Thoracic aorta endothelial cell (primary cell): Measurements from ENCODE around the gene ALAS2. TPM values are rescaled to one million over a fixed set of nuclear protein-coding genes. Genes with fewer than 3 reads are reported as not detected.

Source experiments
- total RNA-seq: library from RNA; depleted of rRNA; stranded (reverse); fragments of >200 nt; gene quantifications from 2 replicates; pipeline ENCODE4 v1.2.3, GENCODE V29; 2012

The ALAS2 gene, protein sequence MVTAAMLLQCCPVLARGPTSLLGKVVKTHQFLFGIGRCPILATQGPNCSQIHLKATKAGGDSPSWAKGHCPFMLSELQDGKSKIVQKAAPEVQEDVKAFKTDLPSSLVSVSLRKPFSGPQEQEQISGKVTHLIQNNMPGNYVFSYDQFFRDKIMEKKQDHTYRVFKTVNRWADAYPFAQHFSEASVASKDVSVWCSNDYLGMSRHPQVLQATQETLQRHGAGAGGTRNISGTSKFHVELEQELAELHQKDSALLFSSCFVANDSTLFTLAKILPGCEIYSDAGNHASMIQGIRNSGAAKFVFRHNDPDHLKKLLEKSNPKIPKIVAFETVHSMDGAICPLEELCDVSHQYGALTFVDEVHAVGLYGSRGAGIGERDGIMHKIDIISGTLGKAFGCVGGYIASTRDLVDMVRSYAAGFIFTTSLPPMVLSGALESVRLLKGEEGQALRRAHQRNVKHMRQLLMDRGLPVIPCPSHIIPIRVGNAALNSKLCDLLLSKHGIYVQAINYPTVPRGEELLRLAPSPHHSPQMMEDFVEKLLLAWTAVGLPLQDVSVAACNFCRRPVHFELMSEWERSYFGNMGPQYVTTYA
- not detected in 2 replicates for total RNA-seq

DNA sequence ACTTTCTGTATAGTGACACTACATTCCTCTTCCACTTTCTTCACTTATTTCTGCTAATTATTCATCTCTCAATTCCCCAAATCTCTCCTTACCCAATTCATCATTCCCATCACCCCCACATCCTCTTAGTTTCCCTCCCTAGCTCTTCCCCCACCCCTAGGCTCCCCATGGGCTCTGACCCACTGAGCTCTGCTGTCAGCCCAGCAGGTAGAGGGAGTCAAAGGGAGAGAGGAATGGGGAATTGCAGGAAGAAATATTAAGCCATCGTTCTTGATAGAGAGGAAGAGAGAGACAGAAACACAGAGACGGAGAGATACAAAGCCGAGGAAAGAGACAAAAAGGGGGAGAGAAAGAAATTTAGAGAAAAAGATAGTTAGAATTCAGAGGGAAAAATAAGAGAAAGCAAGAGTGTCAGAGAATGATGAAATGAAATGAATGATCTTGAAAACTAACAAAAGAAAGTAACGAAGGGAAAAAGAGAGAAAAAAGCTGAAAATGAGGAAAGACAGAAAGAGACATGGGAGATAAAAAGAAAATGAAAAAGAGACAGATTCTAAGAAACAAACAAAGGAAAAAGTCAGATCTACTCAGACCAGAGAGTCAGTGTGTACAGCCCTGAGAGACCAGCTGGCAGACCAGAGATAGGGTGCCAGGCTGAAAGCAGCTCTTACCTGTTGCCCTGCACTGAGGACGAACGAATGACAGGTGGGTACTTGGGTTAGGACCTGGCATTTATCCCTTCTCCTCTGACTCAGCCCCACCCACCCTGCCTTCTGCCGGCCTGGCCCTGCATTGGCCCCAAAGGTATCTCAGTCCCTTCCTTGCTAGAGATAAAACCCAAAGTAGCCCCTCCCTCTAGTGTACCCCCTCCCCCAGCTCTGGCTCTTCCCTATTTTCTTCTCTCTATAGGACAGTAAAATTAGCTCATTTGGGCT lies at the start of gene ALAS2:
TSS of gene ALAS2 (minus strand) at position 707 of the 935 bp plus-strand sequence. CDS start 4,977 bp downstream, outside the sequence.

DNA sequence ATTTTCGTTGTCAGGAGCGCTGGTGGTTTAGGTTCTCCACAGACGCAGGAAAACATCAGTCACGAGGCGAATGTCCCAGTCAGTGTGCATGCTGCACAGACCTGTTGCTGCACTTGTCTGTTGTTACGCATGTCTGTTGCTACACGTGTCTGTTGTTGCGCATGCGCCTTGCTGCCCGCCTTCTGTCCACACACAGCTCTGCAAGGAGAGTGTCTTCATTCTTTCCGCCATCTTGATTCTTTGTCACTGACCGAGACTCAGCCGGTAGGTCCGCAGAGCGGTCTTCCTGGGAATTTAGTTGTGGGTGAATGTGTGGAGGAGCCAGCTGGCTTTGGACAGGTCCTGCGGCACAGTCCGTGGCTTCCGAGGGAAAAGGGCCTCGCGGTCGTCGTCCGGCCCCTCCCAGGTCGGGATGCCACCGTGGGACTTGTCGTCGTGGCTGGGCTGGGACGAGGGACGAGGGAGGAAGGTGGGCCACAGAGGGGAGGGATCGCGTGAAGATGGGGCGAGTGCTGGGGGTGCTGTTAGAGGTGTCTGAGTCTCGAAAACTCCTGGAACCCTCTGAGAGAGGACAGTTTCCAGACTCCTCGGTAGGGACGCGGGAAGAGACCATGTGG lies 44.2 kb upstream of the ALAS2 start, which contains the start of gene PAGE2B:
TSS of gene PAGE2B (plus strand) at position 180 of the 617 bp plus-strand sequence. CDS start 1,012 bp downstream, outside the sequence.

GRCh38 chrX:54999717-55000598 lies 30.8 kb downstream of the ALAS2 start, which contains the start of gene APEX2:
Gene APEX2, plus strand, starts transcription at chrX:55000363. Its CDS starts 60 bp downstream, at chrX:55000423.

GRCh38 chrX:54994099-54994498 lies 36.7 kb downstream of the ALAS2 start, which contains the start of gene PFKFB1:
Gene PFKFB1, minus strand, starts transcription at chrX:54994188. Its CDS starts 181 bp downstream, at chrX:54994007.

Other genes with a start within 250 kb of the ALAS2 start
- not detected in 2 replicates for gene ITIH6, start 232.7 kb downstream of the ALAS2 start, total RNA-seq
- 132 and 188 TPM in 2 replicates for gene MAGED2, start 223.2 kb downstream of the ALAS2 start, total RNA-seq
- gene TRO, start 110.2 kb downstream of the ALAS2 start, total RNA-seq = 2.0 and 2.5 TPM in 2 replicates
- gene PFKFB1, start 36.8 kb downstream of the ALAS2 start, total RNA-seq = 0.07 TPM in 1 of 2 replicates, not detected in the other
- 12.1 and 14.6 TPM in 2 replicates for gene APEX2, start 30.6 kb downstream of the ALAS2 start, total RNA-seq
- not detected in 2 replicates for gene PAGE2B, start 44.1 kb upstream of the ALAS2 start, total RNA-seq
- gene PAGE2, start 58.0 kb upstream of the ALAS2 start, total RNA-seq = not detected in 2 replicates
- gene PAGE5, start 189.4 kb upstream of the ALAS2 start, total RNA-seq = not detected in 2 replicates
- gene PAGE3, start 233.9 kb upstream of the ALAS2 start, total RNA-seq = not detected in 2 replicates